WERI-Rb-1 (cell line): ENCODE data around the gene TIMP2.

Experiments used
- DNase-seq: peaks from one replicate; pipeline ENCODE4 v3.0.0-alpha.2; 2020
- H3K27ac ChIP-seq: fragments of 250-450 bp; sonication (Bioruptor Pico); 2 replicates; pipeline ENCODE4 v1.5.1; 2020; ENCODE audit warnings: mild to moderate bottlenecking, moderate library complexity
- H3K27me3 ChIP-seq: fragments of 250-450 bp; sonication (Bioruptor Pico); 2 replicates; pipeline ENCODE4 v1.5.1; 2021; ENCODE audit warnings: mild to moderate bottlenecking, low read depth, moderate library complexity; ENCODE audit not compliant: insufficient read depth, severe bottlenecking
- H3K36me3 ChIP-seq: fragments of 250-450 bp; sonication (Bioruptor Pico); 2 replicates; pipeline ENCODE4 v1.5.1; 2020; ENCODE audit warnings: mild to moderate bottlenecking, moderate library complexity
- H3K4me3 ChIP-seq: 2 replicates; pipeline ENCODE4 v1.5.1; 2011; ENCODE audit warnings: low read depth, mild to moderate bottlenecking, control low read depth, low read length
- H3K9me3 ChIP-seq: fragments of 250-450 bp; sonication (Bioruptor Pico); 2 replicates; pipeline ENCODE4 v1.5.1; 2021; ENCODE audit warnings: mild to moderate bottlenecking, moderate library complexity; ENCODE audit not compliant: severe bottlenecking
- TF ChIP-seq, protein P1 (sequence below): IDR thresholded peaks from 2 replicates; pipeline ENCODE4 v1.5.1; 2011; ENCODE audit warnings: low read depth, mild to moderate bottlenecking, control low read depth, inconsistent platforms, low read length

The TIMP2 gene

DNA sequence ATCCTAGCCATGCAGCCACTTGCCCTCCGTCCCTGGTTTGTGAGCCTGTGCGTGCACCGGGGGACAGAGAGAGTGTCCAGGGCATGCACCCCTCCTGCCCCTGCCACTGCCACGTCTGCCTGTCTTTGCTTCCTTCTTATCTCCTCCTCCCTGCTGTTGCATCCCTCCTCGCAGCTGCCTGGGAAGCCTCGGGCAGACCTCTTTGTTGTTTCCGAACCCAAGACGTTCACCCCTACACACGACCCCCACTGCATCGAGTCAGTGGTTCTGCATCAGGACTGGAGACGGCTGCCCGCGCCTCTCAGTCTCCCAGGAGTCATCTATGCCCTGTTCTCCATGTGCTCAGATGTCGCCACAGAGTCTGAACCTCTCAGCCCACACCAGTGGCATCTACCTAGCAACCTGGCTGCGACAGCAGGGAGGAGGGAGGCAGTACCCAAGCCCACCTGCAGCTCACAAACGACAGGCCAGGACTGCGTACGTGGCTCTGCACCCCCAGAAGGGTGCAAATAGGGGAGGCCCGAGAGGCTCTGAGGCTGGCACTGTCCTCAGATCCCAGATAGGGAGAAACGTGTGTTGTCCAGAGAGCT is 5.2 kb downstream of the TIMP2 start:
- TF ChIP-seq, protein P1, sequence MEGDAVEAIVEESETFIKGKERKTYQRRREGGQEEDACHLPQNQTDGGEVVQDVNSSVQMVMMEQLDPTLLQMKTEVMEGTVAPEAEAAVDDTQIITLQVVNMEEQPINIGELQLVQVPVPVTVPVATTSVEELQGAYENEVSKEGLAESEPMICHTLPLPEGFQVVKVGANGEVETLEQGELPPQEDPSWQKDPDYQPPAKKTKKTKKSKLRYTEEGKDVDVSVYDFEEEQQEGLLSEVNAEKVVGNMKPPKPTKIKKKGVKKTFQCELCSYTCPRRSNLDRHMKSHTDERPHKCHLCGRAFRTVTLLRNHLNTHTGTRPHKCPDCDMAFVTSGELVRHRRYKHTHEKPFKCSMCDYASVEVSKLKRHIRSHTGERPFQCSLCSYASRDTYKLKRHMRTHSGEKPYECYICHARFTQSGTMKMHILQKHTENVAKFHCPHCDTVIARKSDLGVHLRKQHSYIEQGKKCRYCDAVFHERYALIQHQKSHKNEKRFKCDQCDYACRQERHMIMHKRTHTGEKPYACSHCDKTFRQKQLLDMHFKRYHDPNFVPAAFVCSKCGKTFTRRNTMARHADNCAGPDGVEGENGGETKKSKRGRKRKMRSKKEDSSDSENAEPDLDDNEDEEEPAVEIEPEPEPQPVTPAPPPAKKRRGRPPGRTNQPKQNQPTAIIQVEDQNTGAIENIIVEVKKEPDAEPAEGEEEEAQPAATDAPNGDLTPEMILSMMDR, result no peak
- H3K36me3 ChIP-seq, result peaks cover 38% of the 10 kb centered on the region
- H3K27ac ChIP-seq, result no peak overlapping the region
- no peak for DNase-seq
- H3K27me3 ChIP-seq, result no peaks in the 10 kb centered on the region
- H3K4me3 ChIP-seq, result no peak overlapping the region
- no peaks in the 10 kb centered on the region for H3K9me3 ChIP-seq

DNA sequence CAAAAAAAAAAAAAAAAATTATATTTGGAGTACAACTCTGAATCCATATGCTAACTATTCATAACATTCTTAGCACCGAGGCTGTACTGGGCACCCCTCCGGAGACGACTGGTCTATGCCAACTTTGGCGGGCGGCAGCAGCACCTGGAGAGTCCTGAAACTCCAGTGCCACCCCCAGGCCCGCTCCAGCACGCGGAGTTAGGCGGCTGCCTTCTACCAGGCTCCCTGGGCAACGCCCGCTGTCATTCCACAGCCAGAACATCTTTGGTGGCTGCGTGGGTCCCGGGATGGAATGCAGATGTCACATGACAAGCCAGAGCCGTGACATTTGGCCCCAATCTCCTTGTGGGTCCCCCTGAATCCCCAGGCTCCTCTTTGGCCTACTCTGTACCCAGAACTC is 6.2 kb downstream of the TIMP2 start:
- TF ChIP-seq, protein P1, result no peak
- H3K36me3 ChIP-seq, result peaks cover 38% of the 10 kb centered on the region
- H3K27ac ChIP-seq, result no peak overlapping the region
- H3K9me3 ChIP-seq, result no peaks in the 10 kb centered on the region
- H3K4me3 ChIP-seq, result no peak overlapping the region
- H3K27me3 ChIP-seq, result no peaks in the 10 kb centered on the region
- no peak for DNase-seq

DNA sequence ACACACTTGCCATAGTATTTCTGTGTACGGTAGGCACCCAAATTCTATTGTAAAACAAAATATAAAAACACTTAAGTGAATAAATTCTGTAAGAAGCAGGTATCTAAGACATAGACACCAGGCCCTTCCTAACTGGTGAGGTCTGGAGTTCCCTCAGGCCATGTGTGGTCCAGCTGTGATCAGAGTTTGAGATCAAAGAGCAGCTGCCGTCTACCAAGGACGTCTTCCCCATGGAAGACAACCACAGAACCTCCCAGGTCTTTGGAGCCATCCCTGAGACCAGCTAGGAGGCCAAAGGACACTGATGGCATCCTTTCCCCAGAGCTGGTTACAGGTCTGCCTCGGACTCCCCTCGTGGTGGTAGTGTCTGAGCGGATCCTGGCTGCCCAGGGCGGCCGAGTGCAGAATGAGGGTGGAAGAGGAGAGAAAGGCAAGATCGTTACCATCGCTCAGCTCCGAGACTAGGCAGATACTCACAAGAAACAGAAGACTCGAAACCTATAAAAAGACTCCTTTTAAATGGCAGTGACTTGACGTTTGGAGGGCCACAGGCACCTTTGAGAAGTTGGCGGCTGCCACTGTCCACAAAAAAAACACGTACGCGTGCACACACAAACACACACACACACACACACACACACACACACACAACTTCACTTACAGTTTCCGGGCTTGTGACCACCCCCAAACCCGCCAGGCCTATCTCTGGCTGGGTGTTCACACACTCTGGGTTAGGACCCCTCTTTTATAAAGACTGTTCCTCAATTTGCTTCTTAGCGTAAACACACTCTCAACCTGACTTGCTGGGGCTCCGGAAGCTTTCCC is 7.5 kb downstream of the TIMP2 start:
- no peak for DNase-seq
- no peaks in the 10 kb centered on the region for H3K9me3 ChIP-seq
- no peaks in the 10 kb centered on the region for H3K27me3 ChIP-seq
- no peak overlapping the region for H3K27ac ChIP-seq
- peaks cover 43% of the 10 kb centered on the region for H3K36me3 ChIP-seq
- TF ChIP-seq, protein P1, result no peak
- no peak overlapping the region for H3K4me3 ChIP-seq

DNA sequence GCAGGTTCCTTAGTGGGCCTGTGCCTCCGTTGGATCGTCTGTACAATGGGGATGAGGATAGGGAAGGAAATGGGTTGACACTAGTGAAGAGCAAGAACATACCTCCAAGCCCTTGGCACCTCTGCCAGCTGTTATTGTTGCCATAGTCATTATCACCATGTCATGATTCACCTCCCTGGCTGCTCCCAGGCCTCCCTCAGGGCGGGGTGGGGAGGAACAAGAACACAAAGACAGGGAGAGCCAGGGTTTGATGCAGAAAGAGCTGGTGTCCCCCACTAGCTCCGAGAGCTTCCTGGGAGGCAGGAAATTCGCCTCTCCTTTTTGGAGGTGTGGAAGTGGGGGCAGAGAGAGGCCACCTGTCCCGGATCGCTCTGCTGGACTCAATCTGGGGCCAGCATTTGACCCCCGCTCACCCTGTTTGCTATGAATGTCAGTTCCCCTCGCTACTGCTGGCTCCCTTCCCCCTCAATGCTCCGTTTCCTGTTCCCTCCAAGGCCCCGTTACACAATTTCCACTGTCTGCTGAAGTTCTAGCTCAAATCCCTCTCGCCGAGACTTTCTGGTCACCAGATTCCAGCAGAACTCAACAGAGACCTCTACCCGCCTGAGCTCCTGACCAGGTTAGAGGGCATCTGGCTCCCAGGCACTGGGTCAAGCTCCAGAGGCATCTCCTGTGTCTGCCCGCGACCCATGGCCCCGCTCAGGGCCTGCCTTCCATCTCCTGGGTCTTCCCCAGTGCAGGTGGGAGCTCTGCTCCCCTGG is 9.1 kb downstream of the TIMP2 start:
- H3K27ac ChIP-seq, result no peak overlapping the region

DNA sequence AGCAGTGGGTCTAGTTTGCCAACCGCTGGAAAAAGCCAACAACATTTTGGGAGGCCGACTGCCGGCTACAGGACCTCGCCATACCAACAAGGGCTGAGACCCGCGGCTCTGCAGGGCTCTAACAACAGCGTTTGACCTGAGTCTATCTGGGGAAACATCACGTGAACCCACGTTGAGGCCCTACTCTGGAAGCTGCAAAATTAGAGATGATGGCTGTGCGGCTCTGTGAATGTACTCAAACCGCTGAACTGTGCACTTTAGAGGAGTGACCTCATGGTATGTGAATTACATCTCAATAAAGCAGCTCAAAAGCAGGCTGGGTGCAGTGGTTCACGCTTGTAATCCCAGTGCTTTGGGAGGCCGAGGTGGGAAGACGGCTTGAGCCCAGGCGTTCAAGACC is 12.1 kb downstream of the TIMP2 start:
- H3K36me3 ChIP-seq, result peaks cover 26% of the 10 kb centered on the region
- no peak for DNase-seq
- no peak overlapping the region for H3K27ac ChIP-seq
- TF ChIP-seq, protein P1, result no peak
- no peak overlapping the region for H3K4me3 ChIP-seq
- H3K27me3 ChIP-seq, result no peaks in the 10 kb centered on the region
- no peaks in the 10 kb centered on the region for H3K9me3 ChIP-seq

More for the DNA sequence above, 9.1 kb downstream of the TIMP2 start:
- Histone ChIP-seq H3K9me3 (no peaks in the 10 kb centered on the region), H3K4me3 (no peak overlapping the region), H3K27me3 (no peaks in the 10 kb centered on the region), H3K36me3 (peaks cover 40% of the 10 kb centered on the region)
- no peak for DNase-seq
- TF ChIP-seq, protein P1, result no peak
